Panc1 (cell line): ENCODE data around the gene IPP. TPM values are rescaled to one million over a fixed set of nuclear protein-coding genes. Genes with fewer than 3 reads are reported as not detected.
"Not testable (repeated sequence)": the region's sequence is repeated elsewhere in the genome, so short reads cannot be mapped to it uniquely, and the experiment has no call there.

Source experiments
- ATAC-seq: fragments of 200-7000 bp; cut with Tn5 transposase; 2 replicates; pipeline ENCODE4 v1.9.1; 2020; ENCODE audit warnings: mild to moderate bottlenecking, moderate library complexity
- BruUV-seq: library from RNA; stranded (reverse); fragments of 400-500 nt; replicated peaks from 2 replicates; lab custom pipeline; 2021; lab: Mats Ljungman, UMichigan
- CTCF ChIA-PET: fragments of 300-600 bp; sonication (Branson Sonifier 250); formaldehyde crosslinking; loops from one replicate; lab custom pipeline; 2022; ENCODE audit warnings: antibody characterized with exemption; lab: Charles Lee
- POLR2A ChIA-PET: fragments of 300-600 bp; sonication (Branson Sonifier 250); formaldehyde crosslinking; loops from one replicate; lab custom pipeline; 2022; ENCODE audit warnings: antibody characterized with exemption; lab: Charles Lee
- DNase-seq: peaks from one replicate; pipeline ENCODE4 v3.0.0-alpha.2; 2010; ENCODE audit warnings: low read depth, low spot score
- H3K27ac ChIP-seq: 2 replicates; pipeline ENCODE4 v1.5.1; 2011; ENCODE audit warnings: mild to moderate bottlenecking, low read length, inconsistent platforms
- H3K27me3 ChIP-seq: fragments of 200-500 bp; sonication (Bioruptor generic); 2 replicates; pipeline ENCODE4 v1.6.0; 2014; ENCODE audit warnings: low read length, inconsistent platforms; ENCODE audit not compliant: control insufficient read depth, insufficient read depth
- H3K36me3 ChIP-seq: fragments of 200-500 bp; sonication (Bioruptor generic); 2 replicates; pipeline ENCODE4 v1.5.1; 2014; ENCODE audit warnings: inconsistent platforms, mild to moderate bottlenecking, low read length, moderate library complexity; ENCODE audit not compliant: control insufficient read depth, insufficient read depth
- H3K4me1 ChIP-seq: 2 replicates; pipeline ENCODE4 v1.5.1; 2011; ENCODE audit warnings: inconsistent platforms, mild to moderate bottlenecking, low read length, moderate library complexity; ENCODE audit not compliant: control insufficient read depth, insufficient read depth
- H3K4me3 ChIP-seq, 2 experiments: 2 replicates each; pipeline ENCODE4 v1.5.1; 2011 to 2012; ENCODE audit warnings: low read depth in 2 of 2, low read length in 2 of 2, mild to moderate bottlenecking in 2 of 2, inconsistent platforms in 1 of 2, moderate library complexity in 1 of 2
- H3K9me3 ChIP-seq: fragments of 200-500 bp; sonication (Bioruptor generic); 2 replicates; pipeline ENCODE4 v1.5.1; 2014; ENCODE audit warnings: low read depth, mild to moderate bottlenecking, inconsistent platforms, low read length, moderate library complexity; ENCODE audit not compliant: control insufficient read depth, insufficient read depth
- CTCF ChIP-seq: fragments of 450-650 bp; IDR thresholded peaks from 2 replicates; pipeline ENCODE4 v1.5.1; 2017; ENCODE audit warnings: mild to moderate bottlenecking
- POLR2AphosphoS5 ChIP-seq: IDR thresholded peaks from 2 replicates; pipeline ENCODE4 v1.6.1; 2012; ENCODE audit warnings: mild to moderate bottlenecking, low read depth, low read length, moderate library complexity
- REST ChIP-seq, 2 experiments: IDR thresholded peaks; 2 replicates each; pipeline ENCODE4 v1.6.1; 2011 to 2012; ENCODE audit warnings: low read depth in 2 of 2, control low read depth in 1 of 2, low read length in 1 of 2, mild to moderate bottlenecking in 1 of 2, moderate library complexity in 1 of 2; ENCODE audit not compliant: insufficient read depth in 1 of 2
- SIN3A ChIP-seq: IDR thresholded peaks from 2 replicates; pipeline ENCODE4 v1.6.1; 2012; ENCODE audit warnings: low read depth, mild to moderate bottlenecking, low read length, moderate library complexity, borderline replicate concordance; ENCODE audit not compliant: insufficient read depth
- TCF7L2 ChIP-seq: IDR thresholded peaks from 2 replicates; pipeline ENCODE4 v1.6.1; 2011; ENCODE audit warnings: mild to moderate bottlenecking, low read depth, low read length, inconsistent platforms
- in situ Hi-C: cut with HindIII; loops from 2 replicates; pipeline ENCODE4 v1.10.0; 2016; ENCODE audit warnings: low sequenced_read_pairs, low pct_unique_long_range_greater_than_20kb
- intact Hi-C: fragments of 100-400 bp; cut with micrococcal nuclease; formaldehyde crosslinking; loops from one replicate; pipeline ENCODE4 v1.10.0; 2022; ENCODE audit not compliant: unreplicated experiment
- total RNA-seq: library from RNA; stranded (reverse); gene quantifications from one replicate; pipeline ENCODE4 v1.2.1, GENCODE V29; 2021; ENCODE audit not compliant: unreplicated experiment

IPP gene
- total RNA-seq, 1 experiment from 2014 or later: 28.8 TPM

- no peak overlapping the region for H3K4me3 ChIP-seq
- H3K36me3 ChIP-seq: no peaks in the 10 kb centered on the region
- H3K9me3 ChIP-seq: no peaks in the 10 kb centered on the region
- ChIA-PET POLR2A (no interaction called here), CTCF (no interaction called here)
- H3K4me1 ChIP-seq: no peaks in the 10 kb centered on the region
- no TSS peak for BruUV-seq
- no peak overlapping the region for H3K27ac ChIP-seq
- in situ Hi-C loops (no loop called here), intact Hi-C loops (no loop called here)
- H3K27me3 ChIP-seq: no peaks in the 10 kb centered on the region
- DNase-seq (no peak), ATAC-seq (no peak)
- TF ChIP-seq SIN3A: no peak
- no peak for TF ChIP-seq TCF7L2
- no peak for TF ChIP-seq CTCF
- TF ChIP-seq POLR2AphosphoS5: no peak
- TF ChIP-seq REST (IDR thresholded peaks at IDR 0.05; ENCODE audit: insufficient read depth in 1 of 2, low read depth in 2 of 2, low read length in 1 of 2): no peak
These were observed 29.2 kb downstream of the IPP start for GRCh38 chr1:45721207-45721606.

GRCh38 chr1:45718289-45718688, 32.2 kb downstream of the IPP start:
- intact Hi-C loops: no loop called here
- BruUV-seq: no TSS peak
- TF ChIP-seq POLR2AphosphoS5: no peak
- TF ChIP-seq TCF7L2: no peak
- TF ChIP-seq SIN3A: no peak
- no peak for TF ChIP-seq REST (IDR thresholded peaks at IDR 0.05; ENCODE audit: insufficient read depth in 1 of 2, low read depth in 2 of 2, low read length in 1 of 2)
- TF ChIP-seq CTCF: no peak
- ATAC-seq: no peak
- no peak for DNase-seq
- ChIA-PET POLR2A (no interaction called here), CTCF (no interaction called here)
- Histone ChIP-seq H3K27ac (no peak overlapping the region), H3K36me3 (no peaks in the 10 kb centered on the region), H3K4me3 (no peak overlapping the region), H3K27me3 (no peaks in the 10 kb centered on the region), H3K9me3 (no peaks in the 10 kb centered on the region), H3K4me1 (no peaks in the 10 kb centered on the region)
- in situ Hi-C loops: no loop called here

GRCh38 chr1:45717386-45717785, 33.1 kb downstream of the IPP start:
- CTCF ChIA-PET, H3K4me3 ChIP-seq, H3K4me1 ChIP-seq, H3K27ac ChIP-seq, H3K36me3 ChIP-seq, BruUV-seq, H3K27me3 ChIP-seq, ATAC-seq, H3K9me3 ChIP-seq, DNase-seq, intact Hi-C loops, in situ Hi-C loops: not testable (repeated sequence)
- POLR2A ChIA-PET: interaction anchor here (0.7 kb wide), 1 partner anchor 145 kb away, joined by 4 read pairs; no protein-coding TSS in a partner anchor
